ENCODE measurements around the gene CRY2.

The CRY2 gene

DNA sequence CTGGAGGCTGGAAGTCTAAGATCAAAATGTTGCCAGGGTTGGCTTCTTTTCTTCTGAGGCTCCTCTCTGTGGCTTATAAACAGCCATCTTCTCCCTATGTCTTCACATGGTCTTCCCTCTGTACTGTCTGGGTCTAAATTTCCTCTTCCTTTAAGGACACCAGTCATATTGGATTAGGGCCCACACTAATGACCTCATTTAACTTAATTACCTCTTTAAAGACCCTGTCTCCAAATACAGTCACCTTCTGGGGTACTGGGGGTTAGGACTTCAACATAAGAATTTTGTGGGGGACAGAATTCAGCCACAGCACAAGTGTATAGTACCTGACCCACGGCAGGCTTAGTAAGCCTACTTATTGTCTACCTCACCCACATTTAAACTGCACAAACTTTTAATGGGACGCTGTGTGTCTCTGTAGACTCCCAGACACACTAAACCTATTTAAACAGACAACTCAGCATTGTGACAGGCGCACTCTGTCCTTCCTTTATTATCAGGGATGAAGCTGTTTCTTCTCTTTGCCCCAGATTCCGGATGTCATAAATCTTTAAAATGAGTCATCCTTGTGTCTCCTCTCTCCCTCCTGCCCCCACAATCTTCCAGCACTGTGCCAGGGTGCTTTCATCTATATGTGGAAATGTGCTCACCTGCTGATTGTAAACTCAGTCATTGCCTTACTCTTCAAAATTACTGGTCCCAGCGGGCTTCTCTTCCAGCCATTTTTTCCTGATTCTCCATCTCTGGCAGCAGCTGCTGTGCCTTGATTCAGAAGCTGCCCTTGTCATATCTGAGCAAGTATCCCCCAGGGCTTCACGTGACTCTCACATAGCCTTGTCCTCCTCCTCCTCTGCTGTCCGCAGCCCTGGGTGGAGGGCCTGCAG is 32.8 kb downstream of the CRY2 start:
- no peak for DNase-seq (ENCODE audit: low spot score)

DNA sequence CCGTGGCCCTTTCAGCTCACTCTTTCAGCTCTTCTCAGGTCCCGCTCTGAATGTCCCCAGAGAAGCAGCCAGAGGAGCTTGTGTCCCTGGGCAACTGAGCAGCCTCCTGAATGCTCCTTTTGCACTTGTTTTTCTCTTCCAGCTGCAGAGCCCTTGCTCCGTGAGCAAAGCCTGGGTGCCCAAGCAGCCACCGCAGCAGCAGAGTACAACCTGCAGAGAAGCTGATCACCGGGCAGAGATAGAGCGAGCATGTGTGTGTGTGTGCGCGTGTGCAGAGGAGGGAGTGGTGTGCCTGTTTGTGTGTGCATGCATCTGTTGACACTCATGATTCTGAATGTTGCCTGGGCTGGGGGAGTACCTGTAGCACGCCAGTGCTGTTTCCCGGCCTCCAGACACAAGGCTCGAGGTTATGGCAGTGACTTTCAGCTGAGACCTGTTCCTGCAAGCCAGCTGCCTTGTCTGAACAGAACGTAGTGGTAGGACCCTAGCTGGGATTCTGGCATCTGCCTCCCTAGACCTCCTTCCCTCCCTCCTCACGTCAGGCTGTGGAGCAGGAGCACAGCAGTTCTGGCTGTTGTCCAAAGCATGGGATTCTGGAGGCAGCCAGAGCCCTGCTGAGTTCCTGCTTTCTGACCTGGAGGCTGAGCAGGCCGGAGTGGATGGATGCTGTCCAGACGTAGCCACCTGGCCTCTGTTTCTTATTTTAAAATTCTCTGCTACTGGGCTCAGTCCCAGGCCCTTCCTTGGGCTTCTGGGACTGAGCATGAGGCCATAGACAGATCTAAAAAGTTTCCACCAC is 33.7 kb downstream of the CRY2 start:
- DNase-seq (ENCODE audit: low spot score), result no peak

DNA sequence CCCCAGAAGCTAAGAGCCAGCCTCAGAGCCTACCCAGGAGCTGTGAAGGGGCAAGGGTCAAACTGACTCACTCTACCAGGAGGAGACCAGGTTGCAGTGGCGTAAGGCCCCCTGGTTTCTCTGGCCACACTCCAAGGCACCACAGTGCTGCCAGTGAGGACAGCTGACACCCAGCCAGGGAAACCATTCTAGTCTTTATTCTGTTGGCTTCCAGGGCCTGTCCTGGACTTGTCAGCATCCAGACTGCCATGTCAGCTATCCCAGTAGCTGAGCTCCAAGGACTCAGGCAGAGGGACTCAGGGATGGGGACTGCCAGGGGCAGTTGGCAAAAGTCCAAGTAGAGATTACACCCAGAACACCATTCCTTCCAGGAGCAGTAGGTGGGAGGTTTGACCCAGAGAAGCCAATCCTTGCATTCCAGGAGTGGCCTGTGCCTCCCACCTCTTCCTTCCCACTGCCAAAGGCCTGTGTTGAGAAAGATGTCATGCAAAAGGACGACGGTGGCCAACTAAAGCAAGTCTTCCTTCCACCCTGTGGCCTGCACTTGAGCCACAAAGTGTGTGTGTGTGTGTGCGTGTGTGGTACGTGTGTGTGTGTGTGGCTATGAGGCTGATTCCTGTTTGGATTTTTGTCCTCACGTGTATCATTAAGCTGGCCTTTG is 34.6 kb downstream of the CRY2 start:
- DNase-seq (ENCODE audit: low spot score), result no peak

DNA sequence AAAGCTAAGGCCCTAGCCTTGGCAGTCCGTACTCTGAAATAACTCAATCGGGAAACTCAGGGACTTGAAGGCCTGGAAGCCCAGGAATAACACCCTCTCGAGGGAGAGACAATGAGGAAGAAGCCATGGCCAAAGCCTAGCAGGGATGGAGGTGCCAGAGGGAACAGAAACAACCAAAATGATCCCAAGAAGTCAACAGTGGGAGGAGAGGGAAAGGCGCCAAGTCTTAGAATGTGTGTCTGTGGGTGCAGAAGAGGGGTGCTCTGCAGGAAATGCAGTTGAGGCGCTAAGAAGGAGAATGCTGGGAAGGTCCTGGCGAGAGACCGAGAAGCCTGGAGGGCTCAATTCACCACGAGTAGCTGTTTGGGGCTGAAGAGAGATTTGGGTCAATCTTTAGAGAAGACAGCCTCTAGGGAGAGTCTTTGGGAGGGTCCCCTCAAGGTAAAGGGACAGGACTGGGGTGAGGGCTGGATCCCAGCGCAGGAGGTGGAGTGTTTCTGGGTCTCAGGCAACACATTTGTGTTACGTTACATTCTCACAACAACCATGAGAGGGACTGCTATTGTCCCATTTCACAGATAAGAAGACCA is 37.4 kb downstream of the CRY2 start:
- no peak for DNase-seq (ENCODE audit: low spot score)

DNA sequence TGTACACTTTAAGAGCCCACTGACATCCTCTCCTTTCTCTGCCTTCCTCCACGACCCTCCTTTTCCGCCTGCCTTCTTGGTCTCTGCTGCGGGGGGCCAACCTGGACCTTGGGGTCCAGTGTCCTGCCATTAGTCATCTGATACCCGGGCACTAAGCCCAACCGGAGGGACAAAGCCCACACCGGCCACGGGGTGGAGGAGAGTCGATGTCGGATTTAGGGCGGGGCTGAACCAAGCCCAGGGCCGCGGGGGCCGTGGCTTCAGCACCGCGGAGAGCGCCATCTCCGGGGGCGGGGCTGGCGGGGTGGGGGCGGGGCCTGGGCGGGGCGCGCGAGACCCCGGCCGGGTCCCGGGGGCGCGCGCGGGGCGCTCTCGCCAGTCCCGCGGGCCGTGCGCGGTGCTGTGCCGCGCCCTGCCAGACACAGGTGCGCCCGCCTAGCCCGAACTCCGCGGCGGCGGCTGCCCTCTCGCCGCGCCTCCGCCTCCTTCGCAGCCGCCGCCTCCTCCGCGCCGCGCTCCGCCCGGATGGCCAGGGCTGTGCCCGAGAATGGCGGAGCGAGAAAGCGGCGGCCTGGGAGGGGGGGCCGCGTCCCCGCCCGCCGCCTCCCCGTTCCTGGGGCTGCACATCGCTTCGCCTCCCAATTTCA is 38.1 kb downstream of the CRY2 start, which contains the start of gene MAPK8IP1:
MAPK8IP1 (plus strand) TSS at position 378 of the 647 bp plus-strand sequence; CDS start at position 548, 170 bp downstream.
- DNase-seq (ENCODE audit: low spot score), result peak; percentile 50

DNA sequence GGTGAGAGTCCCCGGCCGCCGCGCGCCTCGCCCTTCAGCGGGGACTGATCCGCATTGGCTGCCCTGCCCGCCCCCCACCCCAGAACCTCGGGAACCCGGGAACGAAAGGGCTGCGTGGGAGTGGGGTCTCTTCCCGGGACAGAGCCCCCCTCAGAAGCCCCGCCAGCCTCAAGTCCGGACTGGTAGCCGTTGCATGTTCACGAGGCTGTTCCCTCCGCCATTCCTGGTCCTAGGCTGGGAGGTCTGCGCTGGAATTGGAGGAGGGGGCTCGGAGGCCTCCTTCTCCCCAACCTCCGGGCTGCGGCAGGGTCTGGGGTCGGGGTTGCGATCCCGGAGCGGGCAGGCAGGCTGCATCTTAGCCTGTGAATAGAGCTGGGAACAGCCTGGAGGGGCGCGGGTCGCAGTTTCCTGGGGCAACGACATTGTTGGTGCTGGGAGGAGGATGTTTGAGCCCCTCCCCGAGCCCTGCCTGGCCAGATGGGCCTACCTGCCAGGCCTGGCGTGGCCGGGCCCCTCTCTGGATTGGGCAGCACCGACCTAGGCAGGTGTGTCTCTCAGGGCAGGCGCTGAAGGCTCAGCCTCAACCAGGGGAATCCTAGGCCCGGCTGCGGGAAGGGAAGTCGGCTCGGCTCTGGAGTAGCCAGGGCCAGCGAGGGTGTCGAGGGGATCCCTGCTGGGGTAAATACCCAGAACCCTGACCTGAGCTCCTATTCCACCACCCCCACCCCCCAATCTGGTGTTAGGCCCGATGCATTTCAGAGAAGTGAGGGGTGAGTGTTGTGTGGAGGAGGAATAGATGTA is 38.8 kb downstream of the CRY2 start:
- DNase-seq (ENCODE audit: low spot score), result no peak

DNA sequence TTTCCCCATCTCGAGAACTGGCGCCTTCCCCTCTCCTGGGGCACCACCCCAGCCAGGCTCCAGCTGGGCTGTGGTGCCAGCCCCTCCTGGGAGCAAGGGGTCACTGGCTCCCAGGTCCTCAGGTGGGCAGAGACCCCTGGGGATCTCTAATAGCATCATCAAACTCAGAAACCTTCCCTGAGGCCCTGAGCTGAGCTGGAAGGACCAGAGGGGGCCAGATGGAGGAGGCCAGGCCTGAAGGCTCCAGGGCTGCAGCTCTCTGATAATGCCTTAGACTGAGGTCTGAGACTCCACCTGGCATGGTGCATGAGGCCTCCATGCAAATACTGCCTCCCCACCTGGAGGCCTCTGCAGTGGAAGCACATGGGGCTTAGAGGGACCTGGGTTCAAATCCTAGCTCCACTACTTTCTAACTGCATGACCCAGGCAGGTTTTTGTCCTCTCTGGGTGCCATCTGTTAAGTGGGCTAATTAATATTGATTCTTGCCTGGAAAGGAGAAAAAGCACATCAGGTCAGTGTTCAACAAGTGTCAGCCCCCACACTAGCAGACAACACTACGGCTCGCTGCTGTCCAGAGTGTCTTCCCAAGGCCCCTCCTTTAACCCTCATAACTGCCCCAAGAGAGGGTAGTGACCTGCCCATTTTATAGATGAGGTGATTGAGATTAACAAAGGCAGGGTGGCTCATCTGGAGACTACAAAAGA is 39.7 kb downstream of the CRY2 start:
- DNase-seq (ENCODE audit: low spot score), result no peak

DNA sequence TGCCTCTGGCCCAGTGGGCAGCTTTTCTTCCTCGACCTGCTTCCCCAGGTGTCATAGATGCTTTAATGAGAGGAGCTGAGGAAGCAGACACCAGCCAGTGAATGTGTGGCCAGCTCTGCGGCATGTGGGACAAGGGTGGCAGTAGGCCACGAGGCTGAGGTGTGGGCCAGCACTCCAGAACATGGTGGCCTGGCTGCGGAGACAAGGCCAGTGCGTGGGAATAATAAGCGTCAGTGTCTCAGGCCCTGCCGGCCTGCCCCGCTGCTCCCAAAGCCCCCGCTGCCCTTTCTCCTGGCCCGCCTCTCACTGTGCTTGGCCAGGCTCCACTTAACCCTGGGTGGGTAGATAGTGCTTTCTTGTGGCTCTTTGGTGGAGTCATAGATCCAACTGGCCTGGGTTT is 40.3 kb downstream of the CRY2 start:
- DNase-seq (ENCODE audit: low spot score), result no peak

DNA sequence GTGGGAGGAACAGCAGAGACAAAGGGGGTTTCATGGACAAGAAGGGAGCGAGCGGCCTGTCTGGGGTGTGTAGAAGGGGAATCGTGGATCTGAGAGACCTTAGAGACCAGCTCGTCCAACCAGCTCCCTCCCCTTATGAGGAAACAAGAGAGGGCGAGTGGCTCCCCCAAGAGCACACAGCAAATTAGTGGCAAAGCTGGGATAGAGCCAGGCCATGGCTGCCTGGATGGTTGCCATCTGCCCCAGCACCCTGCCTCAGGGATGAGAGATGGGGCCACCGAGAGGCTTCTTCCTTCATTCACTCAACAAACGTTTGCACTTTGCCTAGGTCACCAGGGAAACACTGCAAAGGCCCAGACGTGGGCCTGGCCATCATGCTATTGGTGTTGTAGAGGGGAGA is 42.3 kb downstream of the CRY2 start:
- no peak for DNase-seq (ENCODE audit: low spot score)

DNA sequence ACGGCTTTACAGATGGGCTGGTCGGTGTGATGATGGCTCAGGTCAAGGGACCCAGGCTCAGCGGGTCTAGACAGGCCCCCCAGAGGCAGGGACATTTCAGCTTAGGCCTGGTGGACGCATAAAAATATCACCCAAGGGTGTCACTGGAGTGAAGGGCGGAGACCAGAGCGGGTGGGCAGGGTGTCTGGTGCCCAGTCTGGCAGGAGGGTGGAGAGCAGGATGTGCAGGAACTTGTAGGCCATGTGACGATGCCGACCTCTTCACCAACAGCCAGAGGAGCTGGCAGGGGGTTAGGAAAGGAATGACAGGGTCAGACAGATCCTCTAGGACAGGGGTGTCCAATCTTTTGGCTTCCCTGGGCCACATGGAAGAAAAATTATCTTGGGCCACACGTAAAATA is 42.7 kb downstream of the CRY2 start:
- DNase-seq (ENCODE audit: low spot score), result no peak

DNA sequence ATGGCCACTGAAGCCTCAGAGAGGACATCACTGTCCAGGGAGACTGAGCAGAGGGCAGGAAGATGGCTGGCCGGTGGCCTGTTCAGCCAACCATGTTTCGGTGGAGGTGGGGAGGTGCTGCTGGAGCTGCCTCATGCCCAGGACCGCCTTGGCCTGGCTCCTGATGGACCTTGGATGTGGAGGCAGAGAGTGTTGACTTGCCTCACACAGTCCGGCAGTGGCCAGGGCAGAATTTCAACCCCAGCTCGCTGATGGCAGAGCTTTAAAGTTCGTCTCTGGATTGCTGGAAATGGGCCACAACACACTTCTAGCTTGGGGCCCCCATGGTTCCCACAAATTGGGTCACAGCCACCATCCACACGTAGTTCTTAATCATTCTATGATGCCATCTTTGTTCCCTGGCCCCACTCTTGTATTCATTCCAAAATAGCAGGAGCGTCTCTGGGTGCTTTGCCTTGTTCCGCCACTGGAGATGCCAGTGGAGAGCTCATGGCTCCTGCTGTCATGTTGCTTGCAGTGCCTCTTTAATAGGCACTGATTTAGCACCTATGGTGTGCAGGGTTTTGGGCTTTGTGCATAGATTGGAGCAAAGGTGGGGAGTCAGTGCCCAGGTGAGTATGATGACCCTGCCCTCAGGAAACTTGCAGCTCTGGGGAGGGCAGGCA is 43.7 kb downstream of the CRY2 start:
- no peak for DNase-seq (ENCODE audit: low spot score)

DNA sequence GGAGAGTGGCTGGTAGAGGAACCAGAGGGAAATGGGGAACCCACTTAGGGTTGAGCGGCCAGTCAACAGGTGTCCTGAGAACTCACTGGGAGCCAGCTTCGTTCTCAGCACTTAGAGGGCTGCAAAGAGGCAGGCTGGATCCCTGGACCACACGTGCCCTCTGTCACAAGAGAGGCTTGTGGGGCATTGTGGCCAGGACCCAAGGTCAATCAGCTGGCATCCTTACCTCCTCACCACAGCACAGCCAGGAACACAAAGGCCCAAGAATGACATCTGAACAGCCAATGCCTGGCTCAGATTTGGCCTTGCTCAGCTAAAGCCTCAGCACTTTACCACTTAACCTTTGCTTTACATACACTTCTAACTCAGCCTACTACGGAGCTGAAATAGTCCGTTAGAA is 45.6 kb downstream of the CRY2 start:
- DNase-seq (ENCODE audit: low spot score), result no peak

DNA sequence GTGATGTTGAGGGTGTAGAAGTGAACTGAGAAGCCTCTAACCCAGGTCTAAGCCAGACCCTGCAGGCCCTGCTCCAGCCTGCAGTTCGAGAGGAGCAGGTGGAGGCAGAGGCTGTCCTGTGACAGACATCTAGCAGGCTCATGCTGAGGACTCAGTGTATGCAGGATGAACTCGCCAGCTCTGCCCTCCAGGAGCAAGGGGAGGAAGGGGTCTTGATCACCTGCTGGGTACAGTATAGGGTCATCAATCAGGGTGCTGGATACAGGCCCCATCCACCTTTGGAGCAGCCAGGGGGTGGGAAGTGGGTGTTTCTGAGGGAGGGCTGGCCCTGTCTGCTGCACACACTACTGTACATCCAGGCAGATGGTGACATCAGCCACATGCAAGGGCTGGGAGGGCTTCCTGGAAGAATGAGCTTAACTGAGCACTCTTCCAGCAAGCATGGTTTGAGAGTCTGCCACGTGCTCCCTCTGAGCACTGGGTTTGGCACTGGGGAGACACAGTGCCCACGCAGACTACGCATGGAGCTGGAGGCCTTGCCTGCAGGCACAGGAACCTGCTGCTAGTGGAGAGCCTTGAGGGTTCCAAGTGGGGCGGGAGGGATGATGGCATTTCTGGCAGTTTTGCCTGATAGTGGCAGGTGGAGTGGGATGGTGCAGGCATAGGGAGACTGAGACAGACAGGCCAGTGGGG is 47.4 kb downstream of the CRY2 start:
- no peak for DNase-seq (ENCODE audit: low spot score)

DNA sequence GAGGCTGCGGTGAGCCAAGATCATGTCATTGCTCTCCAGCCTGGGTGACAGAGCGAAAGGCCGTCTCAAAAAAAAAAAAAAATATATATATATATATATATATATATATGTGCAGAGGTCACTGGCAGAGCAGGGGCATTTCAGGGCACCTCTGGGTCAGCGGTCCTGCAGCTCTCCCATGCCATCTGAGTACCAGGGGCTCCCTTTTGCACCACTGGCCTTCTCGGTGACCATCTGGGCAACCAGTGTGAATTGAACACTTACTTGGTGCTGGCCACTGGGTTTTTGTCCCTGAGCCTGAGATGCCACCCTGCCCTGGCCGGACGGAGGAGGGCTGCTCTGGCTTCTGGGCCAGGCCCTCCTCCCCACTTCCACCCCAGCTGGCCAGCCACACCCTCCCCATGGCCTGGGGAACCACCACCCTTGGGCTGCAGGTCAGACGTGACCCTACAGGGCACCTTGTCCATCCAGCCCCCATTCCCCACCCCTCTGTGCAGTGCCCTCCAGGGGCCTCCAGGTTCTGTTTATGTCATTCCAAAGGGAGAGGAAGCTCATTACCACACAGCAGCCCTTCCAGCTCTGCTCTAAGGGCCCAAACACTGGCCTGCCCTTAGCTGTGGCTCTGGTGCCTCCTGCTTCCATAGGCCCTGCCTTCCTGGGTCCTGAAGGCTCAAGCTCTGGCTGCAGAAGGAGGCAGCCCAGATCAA is 48.4 kb downstream of the CRY2 start:
- DNase-seq (ENCODE audit: low spot score), result no peak

DNA sequence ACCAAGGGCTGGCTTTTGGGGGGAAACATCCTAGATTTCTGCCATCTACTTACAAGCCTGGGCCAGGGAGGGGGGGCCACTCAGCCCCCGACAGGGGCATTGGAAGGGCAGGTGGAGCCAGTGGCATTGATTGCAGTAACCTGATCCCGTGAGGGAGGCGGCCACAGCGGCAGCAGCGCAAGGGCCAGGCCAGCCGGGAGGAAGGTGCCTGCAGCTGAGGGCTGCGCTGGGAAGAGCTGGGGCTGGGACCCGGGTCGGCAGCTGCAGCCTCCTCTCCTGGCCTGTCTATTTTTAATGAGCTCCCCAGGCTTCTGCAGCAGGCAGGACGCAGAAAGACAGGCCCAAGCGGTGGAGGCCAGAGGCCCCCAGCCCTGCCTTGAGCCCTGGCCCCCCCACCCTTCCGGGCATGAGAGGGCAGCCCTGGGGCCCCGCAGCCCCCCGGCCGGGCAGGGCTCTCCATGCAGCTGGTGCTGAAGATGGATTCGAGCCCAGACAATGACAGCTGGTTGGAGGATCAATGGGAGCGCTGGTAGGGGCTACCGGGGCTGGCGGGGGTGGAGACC is 49.2 kb downstream of the CRY2 start:
- DNase-seq (ENCODE audit: low spot score), result no peak

DNA sequence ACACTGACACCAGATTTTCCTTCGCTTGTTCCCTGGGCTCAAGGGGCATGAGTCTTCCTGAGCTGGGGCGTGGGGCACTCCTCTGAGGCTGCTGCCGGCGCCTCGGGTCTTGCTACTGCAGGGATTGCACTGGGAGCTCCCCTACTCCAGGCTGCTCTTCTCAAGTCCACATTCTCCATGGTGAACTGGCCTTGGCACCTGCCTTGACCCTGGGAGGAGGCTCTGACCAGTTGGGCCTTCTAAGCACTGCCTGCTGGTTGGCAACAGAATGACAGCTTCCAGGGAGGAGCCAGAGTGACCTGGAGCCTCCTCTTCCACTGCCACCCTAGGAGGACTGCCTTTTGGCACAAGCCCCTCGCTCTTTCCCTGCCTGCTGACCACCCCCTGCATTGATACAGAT is 50.3 kb downstream of the CRY2 start:
- no peak for DNase-seq (ENCODE audit: low spot score)

DNA sequence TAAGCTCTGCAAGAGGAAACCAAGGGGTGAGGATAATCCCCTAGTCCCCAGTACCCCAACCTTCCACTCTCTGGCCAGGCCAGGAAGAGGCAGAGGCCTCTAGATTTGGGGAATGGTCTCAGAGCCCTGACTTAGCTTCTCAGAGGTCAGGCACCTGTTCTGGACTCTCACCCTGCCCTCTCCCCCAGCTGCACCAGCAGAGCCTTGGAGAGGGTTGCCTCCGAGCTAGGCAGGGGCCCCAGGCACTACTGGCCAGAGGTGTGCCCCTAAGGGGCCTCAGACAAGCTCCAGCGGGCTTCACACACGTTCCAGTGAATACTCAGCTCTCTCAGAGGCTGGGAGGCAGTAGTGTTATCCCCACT is 51.8 kb downstream of the CRY2 start:
- DNase-seq (ENCODE audit: low spot score), result no peak
